ENCODE results near the gene SLC38A2.
A peak's percentile ranks its signal among the peaks of the same experiment; 100 is the strongest.

The SLC38A2 gene

DNA sequence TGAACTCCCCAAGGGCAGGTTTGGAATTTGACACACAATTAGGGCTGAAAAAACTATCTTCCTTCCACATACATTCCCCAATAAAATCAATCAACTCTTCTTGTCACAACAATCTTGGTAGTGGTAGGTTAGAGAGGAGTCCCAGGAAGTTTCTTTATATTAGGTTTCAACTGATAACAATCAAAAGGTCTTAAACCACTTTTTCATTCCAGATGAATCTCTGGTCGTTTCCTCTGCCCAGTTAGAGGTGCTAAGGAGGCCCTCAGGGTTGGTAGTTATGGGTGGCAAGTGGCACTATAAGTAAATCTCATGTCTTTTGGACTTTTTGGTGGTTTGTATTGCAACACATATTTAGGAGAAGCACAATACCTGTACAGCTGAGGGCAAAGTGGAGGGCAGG is 1.7 kb upstream of the SLC38A2 start:
- no peak for DNase-seq

DNA sequence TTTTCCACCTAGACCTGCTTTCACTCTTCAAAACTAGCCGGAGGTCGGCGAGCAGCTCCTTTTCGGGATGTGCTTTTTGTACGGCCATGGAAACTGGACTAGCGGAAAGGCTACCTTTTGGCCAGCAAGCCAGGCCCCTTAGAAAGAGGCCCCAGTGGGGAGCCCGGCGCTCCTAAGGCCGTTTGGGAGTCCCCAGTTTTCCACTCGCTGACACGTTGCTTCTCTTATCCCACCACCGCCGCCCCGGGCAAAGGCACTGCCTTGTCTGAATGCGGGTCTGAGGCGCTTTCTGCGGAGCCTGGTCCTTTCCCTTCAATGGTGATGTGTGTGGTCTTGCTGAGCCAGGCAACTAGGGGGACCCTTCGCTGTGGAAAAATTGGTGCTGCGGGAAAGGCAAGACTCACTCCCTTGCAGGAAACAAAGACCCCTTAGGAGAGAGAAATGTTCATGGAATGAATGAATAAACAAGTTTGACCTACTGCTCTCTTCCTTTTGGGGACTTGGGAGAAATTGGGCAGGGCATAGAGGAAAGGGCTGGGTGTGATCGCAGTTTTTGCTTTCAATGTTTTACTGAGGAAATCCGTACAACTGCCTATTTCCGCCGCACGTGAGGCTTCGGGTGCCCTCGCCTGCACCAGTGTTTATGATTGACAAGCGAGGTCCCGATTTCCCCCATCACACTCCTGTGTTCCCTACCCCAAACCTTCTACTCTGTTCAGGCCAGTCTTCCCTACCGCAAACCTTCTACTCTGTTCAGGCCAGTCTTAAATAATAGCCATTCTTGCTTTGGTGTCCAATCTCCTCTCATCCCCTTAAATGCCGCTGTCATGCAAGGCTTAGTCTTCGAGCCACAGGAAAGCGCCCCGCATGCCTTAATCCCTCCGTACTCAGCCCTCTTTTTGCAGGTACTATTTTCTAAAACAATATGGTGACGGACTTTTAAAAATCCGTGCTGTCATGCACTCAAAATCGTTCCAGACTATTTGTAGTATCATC is 1.0 kb upstream of the SLC38A2 start:
- DNase-seq: peak in 1 of 2 experiments; percentile 23

DNA sequence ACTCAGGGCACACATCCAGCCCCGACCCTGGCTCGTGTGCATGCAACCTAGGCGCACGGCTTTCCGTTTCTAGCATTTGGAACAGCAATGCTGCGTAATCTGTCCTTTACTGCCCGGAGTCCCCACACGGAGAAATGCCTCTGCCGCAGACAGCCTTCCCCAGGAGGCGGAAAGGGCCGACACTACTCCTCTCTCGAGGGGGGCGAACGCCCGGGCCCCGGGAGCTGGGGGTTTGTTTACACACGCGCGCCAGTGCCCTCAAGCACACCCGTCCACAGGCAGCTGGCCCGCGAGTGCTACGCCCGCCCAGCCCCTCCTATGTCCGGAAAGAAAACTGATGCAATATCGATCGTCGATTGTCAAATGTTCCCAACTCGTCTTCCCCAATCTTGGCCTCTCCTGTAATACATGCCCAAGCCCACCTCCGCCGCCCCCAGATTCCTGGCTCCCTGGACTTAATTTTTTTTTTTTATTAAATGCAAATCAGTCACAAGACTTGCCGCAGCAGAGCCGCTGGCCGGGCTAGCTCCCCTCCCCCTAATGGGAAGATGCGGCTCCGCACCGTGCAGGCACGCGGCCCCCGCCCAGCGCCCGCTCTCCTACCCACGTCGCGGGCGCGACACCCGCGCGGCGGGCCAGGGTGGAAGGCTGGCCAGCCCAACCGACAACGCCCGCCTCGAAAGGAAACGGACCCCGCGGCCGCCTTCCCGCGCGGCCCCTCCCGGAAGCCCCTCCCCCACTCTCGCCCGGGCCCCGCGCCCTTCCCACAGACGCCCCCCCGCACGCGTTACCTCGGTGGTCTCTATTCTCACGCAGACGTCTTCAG is 642 bp downstream of the SLC38A2 start:
- peak in 1 of 2 experiments; percentile 5 for DNase-seq

DNA sequence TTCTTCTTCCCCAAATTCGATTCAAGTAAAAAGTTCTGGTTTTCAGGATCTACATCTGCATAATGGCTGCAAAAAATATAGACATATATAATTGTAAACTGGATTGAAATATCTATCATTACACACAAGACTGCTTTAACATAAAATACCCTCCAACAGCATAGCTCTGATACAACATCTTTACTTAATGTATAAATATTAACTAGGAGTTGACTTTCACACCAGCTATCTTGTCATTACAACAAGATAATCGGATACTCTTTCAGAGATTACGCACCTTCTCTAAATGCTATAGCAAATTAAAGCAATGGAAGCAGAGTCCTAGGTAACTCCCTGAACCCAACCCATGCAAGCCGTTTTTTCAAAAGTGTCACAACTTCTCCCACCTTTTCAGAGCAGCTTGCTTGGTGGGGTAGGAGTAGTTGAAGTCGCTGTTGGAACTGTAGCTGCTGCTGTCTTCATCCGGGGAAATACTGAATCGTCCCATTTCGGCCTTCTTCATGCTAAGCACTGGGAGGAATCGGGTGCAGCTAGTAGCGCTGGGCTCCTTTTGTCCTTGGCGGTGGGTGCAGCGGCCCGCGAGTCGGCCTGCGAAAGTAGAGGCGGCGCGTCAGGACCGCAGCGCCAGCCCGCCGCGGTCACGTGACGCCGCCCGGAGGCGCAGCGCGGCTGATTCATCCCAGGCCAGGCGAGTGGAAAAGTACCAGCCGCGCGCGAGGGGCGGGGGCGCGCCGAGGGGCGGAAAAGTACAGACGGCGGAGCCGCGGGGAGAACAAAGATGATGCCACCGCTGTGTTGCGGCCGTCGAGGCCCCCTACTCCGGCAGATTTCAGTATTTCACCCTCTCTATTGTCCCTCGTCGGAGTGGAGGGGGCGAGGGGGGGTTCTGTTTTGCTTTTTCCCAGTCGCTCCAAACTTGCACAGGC is 1.5 kb downstream of the SLC38A2 start:
- DNase-seq: peak in 1 of 2 experiments; percentile 71

DNA sequence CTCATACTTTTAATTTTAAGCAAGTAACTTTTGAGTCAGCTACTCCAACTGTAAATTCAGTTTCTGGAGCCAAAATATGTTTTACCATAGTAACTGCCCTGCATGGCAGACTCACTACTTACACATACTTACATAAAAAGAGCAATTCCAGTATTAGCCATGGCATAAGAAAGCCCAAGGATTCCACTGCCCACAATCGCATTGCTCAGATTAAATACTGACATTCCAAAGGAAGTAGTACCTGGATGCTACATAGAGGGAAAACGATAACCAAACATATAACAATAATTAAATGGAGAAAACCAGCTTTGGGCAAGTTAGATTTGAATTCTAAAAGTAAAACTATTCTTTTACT is 2.2 kb downstream of the SLC38A2 start:
- DNase-seq: no peak

DNA sequence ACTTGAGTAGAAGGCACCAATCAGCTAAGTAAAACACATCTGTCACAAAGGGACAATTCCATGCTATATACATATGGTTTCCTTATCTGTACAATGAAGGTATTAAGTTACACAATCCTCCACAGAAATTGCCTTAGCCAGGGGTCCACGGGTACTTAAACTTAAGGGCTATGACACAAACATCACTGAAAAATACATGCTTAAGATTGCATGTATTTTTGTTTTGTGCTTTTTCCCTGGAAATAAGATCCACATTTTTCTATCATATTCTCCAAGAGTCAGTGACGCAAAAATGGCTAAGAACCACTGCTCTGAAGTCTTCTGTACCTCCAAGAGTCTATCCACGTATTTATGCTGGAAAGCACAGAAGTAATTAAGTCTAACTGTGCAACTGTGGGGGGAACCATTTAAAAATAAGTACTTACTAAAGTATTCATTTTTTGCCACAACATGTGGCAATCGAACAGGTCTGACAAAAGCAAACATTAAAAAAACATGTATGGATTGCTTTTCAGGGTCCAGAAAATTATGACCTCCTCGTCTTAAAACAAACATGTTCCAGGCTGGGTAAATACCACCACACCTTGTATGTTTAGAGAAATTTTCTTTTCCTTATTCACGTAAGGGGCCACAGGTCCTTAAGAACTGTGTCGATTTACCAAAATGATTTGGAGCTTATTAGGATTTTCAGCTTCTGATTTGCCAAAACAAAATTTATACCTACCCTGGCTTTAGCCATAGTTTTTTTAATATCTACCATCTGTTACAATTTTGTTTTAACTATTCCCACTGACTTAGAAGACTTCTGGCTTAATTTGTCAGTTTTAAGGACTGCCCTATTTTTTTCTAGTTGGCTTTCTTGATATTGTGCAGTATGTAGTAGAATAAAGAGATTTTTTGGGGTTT is 2.8 kb downstream of the SLC38A2 start:
- no peak for DNase-seq

DNA sequence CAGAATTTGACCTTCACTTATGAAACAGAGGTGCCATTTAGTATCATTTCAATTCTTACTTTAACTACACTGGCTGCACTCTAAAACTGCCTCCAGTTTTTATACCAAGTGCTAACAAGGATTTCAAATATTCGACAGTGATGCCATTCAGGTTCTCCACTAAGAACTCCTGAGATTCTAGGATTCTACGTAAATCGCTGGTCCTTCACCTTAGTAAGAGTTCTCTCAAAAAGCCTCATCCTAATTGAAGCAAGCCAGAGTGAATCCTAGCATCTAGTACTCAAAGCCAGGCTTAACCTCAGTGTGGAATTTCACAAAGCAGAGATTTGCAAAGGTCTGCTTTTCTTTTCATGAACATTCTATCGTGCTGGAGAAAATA is 3.5 kb downstream of the SLC38A2 start:
- DNase-seq: no peak

DNA sequence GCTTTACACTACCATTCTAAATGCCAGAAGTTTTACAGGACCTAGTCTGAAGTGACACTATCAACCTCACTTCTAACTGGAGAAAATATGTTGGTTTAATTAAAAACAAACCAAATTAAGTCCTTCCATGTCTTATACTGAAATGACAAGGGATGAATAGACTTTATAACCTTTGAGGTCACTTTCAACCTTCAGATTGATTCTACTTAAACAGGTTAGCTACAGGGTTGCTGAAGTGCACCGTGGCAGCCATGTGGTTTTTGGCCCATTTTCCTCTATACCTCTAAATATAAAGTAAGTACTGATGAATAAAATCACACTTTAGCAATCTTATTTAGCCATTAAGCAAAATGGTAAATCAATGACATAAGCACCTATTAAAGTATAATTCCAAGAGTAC is 3.9 kb downstream of the SLC38A2 start:
- DNase-seq: no peak

DNA sequence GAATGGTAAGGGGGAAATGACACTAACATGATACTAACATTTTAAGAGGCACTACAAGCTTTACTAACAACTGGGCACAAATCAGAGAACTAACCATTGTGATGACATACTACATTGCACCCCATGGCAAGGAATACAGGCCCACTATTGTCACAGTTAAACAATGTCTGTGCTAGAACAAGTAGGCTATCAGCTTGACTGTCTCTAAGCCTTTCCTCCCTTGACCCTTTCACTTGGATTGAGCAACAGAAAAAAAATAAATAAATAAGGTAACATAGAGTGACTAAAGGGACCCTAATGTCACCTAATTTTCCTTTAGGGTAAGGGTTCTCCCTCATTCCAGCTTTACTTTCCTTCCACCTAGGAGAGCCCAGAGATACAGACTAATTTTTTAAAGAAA is 4.4 kb downstream of the SLC38A2 start:
- no peak for DNase-seq

DNA sequence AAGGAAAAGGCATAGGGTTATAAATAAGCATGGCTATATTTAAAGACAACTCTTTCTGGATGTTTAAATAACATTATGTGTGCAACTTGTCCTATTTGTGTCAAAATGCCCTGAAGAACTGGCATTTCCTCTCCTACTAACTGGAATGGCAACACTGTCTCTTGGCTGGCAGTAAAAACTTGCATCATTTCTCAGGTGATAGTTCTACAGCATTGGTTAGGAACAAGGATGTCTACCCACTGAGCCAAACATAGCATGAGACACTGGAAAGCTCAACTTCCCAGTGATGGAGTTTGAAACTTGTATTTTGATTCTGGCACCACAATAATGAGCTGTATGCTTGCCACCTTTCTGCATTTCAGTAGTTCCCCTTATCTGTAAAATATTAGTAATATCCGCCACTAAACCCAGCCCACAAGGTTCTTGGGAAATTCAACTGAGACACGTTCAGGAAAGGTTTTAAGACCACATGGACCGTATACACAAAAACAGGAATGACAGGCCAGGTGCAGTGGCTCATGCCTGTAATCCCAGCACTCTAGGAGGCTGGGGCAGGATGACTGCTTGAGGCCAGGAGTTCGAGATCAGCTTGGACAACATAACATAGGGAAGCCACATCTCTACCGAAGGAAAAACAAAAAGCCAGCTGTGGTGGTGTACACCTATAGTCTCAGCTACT is 5.1 kb downstream of the SLC38A2 start:
- DNase-seq: no peak

DNA sequence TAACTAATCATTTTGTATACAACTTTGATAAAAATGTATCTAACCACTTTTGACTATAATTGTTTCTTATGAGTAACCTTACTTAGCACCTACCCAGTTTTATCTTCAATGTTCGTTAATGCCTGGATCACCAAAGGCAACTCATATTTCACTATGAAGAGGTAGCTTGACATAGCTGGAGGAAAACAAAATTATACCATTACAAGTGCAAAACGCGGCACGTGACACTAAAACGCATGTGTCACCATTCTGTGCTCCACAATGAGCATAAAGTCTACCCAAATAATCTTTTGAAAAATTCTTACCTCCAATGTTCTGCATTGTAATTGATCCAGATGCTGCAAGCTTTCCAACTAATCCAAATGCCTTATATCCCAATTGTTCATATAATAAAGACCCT is 5.8 kb downstream of the SLC38A2 start:
- no peak for DNase-seq

DNA sequence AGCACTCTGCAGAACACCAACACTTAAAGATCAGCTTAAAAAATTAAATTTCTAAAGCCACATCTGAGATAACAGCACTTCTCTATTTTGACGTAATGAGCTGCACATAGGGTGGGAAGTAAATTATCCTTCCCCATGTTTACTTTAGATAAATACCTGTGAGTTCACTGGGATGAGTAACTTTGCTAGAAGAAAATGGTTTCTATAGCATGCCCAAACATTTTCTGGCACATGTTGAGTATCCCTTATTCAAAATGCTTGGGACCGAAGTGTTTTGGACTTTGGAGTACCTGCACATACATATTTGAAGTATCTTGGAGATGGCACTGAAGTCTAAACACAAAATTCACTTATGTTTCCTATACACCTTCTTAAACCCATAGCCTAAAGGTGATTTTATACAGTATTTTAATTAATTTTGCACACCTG is 6.6 kb downstream of the SLC38A2 start:
- no peak for DNase-seq

DNA sequence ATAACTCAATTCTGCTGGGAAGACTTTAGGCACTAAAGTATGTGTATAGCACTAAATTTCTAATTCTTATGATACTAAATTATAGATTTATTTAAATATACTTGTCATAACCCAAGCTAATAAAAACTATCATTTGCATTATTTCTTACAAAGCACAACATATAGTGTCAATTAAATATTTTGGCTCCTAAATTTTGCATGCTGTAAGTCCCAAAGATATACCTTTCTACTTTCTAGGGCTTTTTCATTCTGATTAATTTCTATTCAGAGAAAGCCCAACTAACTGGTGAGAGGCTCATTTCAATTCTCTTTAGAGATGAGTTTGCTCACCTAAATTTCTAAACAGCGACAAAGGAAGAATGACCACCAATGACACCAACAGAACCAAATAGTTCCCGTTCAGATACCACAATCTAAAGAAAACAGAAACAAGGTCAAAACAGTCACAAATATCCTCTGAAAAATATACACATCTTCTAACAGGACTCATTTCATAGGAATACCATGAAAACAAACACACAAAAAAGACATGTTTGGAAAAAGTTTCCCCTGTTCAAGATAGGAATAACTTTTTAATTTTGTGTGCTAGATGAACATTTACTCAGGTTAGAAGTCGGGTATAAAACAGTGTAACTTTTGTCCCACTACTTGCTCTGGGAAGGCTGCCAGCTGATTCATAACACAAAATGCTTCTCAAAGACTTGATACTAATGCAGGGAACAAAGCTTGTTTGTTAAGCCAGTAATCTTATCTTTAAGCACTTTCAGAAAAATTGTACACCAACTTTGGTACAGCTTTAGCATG is 7.6 kb downstream of the SLC38A2 start:
- no peak for DNase-seq

DNA sequence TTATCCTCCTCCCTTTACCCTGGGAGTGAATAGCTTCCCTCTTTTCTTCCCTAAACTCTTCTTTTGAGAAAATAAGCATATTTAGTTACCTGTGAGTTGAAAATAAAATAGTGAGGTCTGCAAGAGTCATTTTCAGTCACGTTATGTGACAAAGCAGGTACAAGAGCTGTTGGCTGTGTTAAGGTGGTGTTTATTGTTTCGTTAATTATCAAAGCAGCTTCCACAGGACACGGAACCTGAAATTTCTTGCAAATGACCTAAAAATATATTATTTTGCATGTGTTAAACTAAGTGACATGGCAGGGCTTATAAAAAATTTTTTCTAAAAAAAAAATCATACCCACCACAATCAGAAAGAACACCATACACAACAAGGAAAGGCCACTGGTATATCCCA is 8.3 kb downstream of the SLC38A2 start:
- DNase-seq: no peak

DNA sequence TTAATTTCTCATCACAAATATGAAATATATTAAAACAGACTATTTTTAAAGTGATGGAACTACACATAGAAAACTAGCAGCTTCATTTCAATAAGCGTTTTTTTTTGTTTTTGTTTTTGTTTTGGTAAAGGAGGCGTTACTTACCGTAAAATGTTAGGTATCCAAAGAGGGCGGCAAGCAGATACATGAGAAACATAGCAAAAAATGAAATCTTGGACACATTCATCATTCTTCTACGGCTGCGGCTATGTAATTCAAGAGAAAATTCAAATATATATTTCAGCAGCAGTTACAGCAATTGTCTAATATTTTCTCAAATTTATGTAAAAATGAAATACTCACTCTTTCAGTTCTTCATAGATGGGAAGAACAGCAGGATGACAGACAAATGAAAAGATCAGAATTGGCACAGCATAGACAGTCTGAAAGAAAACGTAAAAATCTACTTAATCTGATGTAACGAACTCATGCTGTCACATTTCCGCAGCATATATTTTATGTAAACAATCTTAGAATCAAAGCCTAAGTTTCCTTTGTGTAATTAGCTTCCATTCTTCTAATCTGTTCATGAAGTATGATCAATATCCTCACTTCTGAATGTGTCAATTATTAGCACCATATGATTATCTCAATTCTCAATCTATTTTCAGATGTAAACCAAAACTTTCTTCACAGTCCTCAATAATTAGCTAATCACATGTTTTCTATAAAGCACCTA is 8.8 kb downstream of the SLC38A2 start:
- DNase-seq: no peak

DNA sequence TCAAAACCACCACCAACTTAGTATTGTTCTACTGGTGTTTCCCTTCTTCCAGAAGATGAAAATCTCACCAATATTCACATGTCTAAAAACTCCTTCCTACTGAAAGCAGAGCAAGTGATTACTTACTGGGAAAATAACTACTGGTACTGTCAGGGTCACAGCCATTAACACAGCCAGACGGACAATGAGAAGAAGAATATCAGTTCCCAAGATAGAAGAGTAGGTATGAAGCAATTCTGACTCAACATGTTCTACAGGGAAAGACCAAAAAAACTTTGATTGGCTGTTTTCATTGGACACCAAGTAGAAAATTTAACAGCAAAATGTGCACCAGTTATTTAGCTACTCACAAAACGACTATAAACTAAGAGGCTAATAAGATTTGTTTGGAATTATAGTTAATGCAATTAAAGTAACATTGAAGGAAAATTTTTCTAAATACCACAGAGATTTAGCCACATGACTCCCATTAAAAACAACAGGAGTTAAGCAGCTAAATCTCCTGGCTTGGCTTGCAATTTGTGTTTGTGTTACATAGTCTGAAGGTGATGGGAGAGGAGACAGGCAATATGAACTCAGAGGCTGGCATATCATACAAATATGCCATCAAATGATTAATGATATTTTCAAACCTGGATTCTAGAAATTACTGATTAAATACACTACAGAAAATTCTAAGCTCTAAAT is 9.5 kb downstream of the SLC38A2 start:
- DNase-seq: no peak

DNA sequence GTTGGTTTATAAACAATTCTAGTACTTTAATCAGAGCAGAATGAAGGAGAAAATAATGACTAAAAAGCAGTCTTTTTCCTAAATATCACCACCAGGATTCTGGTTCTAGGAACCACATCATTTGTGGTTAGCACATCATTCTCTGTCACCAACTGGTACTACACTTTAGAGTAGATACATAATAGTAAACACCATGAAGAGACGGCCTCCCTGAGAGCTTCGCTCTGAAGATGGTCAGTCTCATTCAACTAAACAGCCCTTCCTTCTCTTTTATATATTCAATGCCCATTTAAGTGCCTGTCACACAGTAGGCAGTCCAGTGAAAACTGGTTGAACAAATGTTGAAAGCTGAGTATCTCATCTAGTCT is 10.9 kb downstream of the SLC38A2 start:
- DNase-seq: no peak

DNA sequence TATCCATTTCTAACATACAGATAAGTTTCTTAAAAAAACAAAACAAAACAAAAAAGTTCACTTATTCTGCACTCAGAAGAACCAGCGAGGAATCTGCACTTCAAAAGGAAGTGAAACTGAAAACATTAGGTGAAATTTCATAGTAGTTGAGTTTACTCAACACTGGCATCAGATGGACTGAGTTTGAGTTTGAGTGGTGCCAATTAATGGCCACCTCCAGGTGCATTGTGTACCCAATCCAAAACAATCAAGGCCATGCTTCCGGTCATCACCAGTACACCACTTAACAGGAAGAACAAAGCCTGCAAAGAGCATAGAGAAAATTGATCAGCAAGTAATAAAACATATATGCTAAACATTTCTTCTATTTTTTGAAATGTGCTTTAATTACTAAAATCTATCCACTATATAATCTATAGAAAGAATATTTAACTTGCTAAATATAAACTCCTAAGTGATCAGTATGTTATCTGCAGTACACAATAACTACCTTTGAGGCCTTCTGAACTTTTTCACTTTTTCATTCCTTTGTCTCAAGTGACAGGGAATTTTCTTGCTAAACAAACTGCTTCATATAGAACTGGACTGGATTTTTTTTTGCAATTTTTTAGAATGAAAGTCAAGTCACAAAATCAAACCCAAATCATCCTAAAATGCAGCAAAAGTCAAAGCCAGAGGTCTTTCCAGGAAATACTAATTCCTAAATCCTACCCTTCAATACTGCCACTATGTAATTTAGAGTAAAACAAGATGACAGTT is 11.5 kb downstream of the SLC38A2 start:
- no peak for DNase-seq
